H1 (cell line): ENCODE results near the gene CHST4. TPM values are rescaled to one million over a fixed set of nuclear protein-coding genes. Genes with fewer than 3 reads are reported as not detected.

Source experiments
- ASH2L ChIP-seq: fragments of 200-600, 300-600 bp; sonication (generic); IDR thresholded peaks from one replicate; pipeline ENCODE4 v1.7.1; 2017; ENCODE audit warnings: low read length
- BRCA1 ChIP-seq: IDR thresholded peaks from 2 replicates; pipeline ENCODE4 v1.6.1; 2012; ENCODE audit warnings: low read depth, low read length, improper control_type of control experiment
- CBX5 ChIP-seq: fragments of 300-800, 300-1000 bp; sonication (generic); IDR thresholded peaks from 2 replicates; pipeline ENCODE4 v1.7.1; 2016; ENCODE audit warnings: antibody characterized with exemption, low read length, low read depth
- EZH2 ChIP-seq: fragments of 200-600 bp; sonication (generic); IDR thresholded peaks from 2 replicates; pipeline ENCODE4 v1.7.1; 2012; ENCODE audit warnings: low read depth, mild to moderate bottlenecking, moderate library complexity, low read length, inconsistent platforms; ENCODE audit not compliant: severe bottlenecking
- GTF2F1 ChIP-seq: IDR thresholded peaks from 2 replicates; pipeline ENCODE4 v1.6.1; 2012; ENCODE audit warnings: low read depth, low read length, improper control_type of control experiment, borderline replicate concordance
- KDM4A ChIP-seq: IDR thresholded peaks from one replicate; pipeline ENCODE4 v1.7.1; 2012; ENCODE audit warnings: low read depth, mild to moderate bottlenecking, moderate library complexity, low read length, inconsistent platforms; ENCODE audit not compliant: severe bottlenecking
- KDM5A ChIP-seq: fragments of 200-600 bp; IDR thresholded peaks from 2 replicates; pipeline ENCODE4 v1.7.1; 2012; ENCODE audit warnings: mild to moderate bottlenecking, low read length, inconsistent platforms, mixed read lengths
- POLR2AphosphoS5 ChIP-seq: IDR thresholded peaks from 2 replicates; pipeline ENCODE4 v1.6.1; 2011; ENCODE audit warnings: low read depth, low read length
- RAD21 ChIP-seq, 2 experiments: IDR thresholded peaks in 1 of 2; conservative IDR thresholded peaks in 1 of 2; 2 replicates each; pipeline ENCODE4 v1.6.1; 2011; ENCODE audit warnings: low read depth in 2 of 2, low read length in 2 of 2, improper control_type of control experiment in 1 of 2, inconsistent platforms in 1 of 2, mild to moderate bottlenecking in 1 of 2, moderate library complexity in 1 of 2
- SP2 ChIP-seq: IDR thresholded peaks from 2 replicates; pipeline ENCODE4 v1.6.1; 2012; ENCODE audit warnings: mild to moderate bottlenecking, low read length, inconsistent platforms
- SUZ12 ChIP-seq: fragments of 200-600 bp; sonication (generic); IDR thresholded peaks from 2 replicates; pipeline ENCODE4 v1.6.1; 2012; ENCODE audit warnings: mild to moderate bottlenecking, inconsistent platforms, low read length, moderate library complexity, mixed read lengths
- TEAD4 ChIP-seq: IDR thresholded peaks from 2 replicates; pipeline ENCODE4 v1.6.1; 2012; ENCODE audit warnings: low read depth, low read length, inconsistent platforms, mixed read lengths
- polyA plus RNA-seq, 7 experiments: library from polyadenylated mRNA; depleted of rRNA in 3 of 7; stranded (reverse) in 5 of 7; unstranded in 2 of 7; fragments of >200 nt in 5 of 7; fragments of 200-250 nt in 2 of 7; gene quantifications; 1 replicate in 5 of 7; 2 replicates in 1 of 7; 4 replicates in 1 of 7; pipeline versions ENCODE4 v1.2.1 to v1.2.3, GENCODE V29; 2011 to 2013; ENCODE audit warnings: missing spikeins in 2 of 7, mixed read lengths in 2 of 7
- total RNA-seq: library from RNA; stranded (reverse); fragmentation: NEBNext Ultra II Directional; extraction: Animal tissue kit (Norgen Biotek cat#: 25700); gene quantifications from 2 replicates; pipeline ENCODE4 v1.2.1, GENCODE V29; 2021

The CHST4 gene
- total and polyA plus RNA-seq, 2 of the 8 experiments (the other 6 are each of a cell fraction or from before 2014, with no cell fraction given) = 12.1 to 14.6 TPM

GRCh38 chr16:71484006-71484893 lies 42.0 kb upstream of the CHST4 start (continued):
- 0 out of 2 replicates have a peak, but pooled peaks have one; percentile 22 for TF ChIP-seq TEAD4
- TF ChIP-seq POLR2AphosphoS5 = peak; percentile 96
- no peak; a peak in 1 of 4 replicates for TF ChIP-seq RAD21 (IDR thresholded peaks at IDR 0.05 in 1 of 2, conservative IDR thresholded peaks at IDR 0.05 in 1 of 2; ENCODE audit: low read depth in 2 of 2, low read length in 2 of 2)
- TF ChIP-seq KDM4A = peak; percentile 89
- TF ChIP-seq SUZ12 = no peak
- 0 out of 2 replicates have a peak, but pooled peaks have one; percentile 49 for TF ChIP-seq KDM5A
- TF ChIP-seq ASH2L = peak; percentile 87
- TF ChIP-seq GTF2F1 = 0 out of 2 replicates have a peak, but pooled peaks have one; percentile 50
- TF ChIP-seq SP2 = peak; percentile 90
- no peak for TF ChIP-seq CBX5
- no peak for TF ChIP-seq BRCA1
- no peak for TF ChIP-seq EZH2
